Naive thymus-derived CD4-positive, alpha-beta T cell (primary cell): ENCODE data around the gene FGFR2. TPM values are rescaled to one million over a fixed set of nuclear protein-coding genes. Genes with fewer than 3 reads are reported as not detected.

Source experiments
- ATAC-seq: fragments of 150-1000 bp; cut with Tn5 transposase; 2 replicates; pipeline ENCODE4 v1.10.0; 2021; ENCODE audit warnings: mild to moderate bottlenecking, moderate library complexity
- CTCF ChIA-PET: fragments of 350-600 bp; sonication (Branson Sonifier 250); formaldehyde crosslinking; loops from one replicate; lab custom pipeline; 2021; ENCODE audit warnings: antibody characterized with exemption; lab: Charles Lee
- POLR2A ChIA-PET: fragments of 350-600 bp; sonication (Branson Sonifier 250); formaldehyde crosslinking; loops from one replicate; lab custom pipeline; 2021; ENCODE audit warnings: antibody characterized with exemption, inconsistent platforms; lab: Charles Lee
- DNase-seq, 9 donors: peaks; one replicate each; pipeline versions ENCODE4 v3.0.0 to v3.0.0-alpha.2; 2020 to 2022; ENCODE audit warnings: mixed read lengths in 1 of 9
- H3K27ac ChIP-seq: one replicate; pipeline ENCODE4 v1.7.0; 2013; ENCODE audit warnings: mild to moderate bottlenecking, low read depth, low read length, moderate library complexity
- H3K27me3 ChIP-seq, 2 donors: one replicate each; pipeline ENCODE4 v1.7.0; 2013; ENCODE audit warnings: low read length in 2 of 2, mild to moderate bottlenecking in 2 of 2, moderate library complexity in 2 of 2; ENCODE audit not compliant: control insufficient read depth in 2 of 2, insufficient read depth in 2 of 2
- H3K36me3 ChIP-seq, 3 experiments: 1 replicate in 2 of 3; 2 replicates in 1 of 3; pipeline ENCODE4 v1.7.0; 2013; ENCODE audit warnings: low read length in 3 of 3, mild to moderate bottlenecking in 3 of 3, moderate library complexity in 1 of 3; ENCODE audit not compliant: insufficient read depth in 3 of 3, control insufficient read depth in 2 of 3
- H3K4me1 ChIP-seq, 2 donors: one replicate each; pipeline ENCODE4 v1.7.0; 2013; ENCODE audit warnings: low read length in 2 of 2, mild to moderate bottlenecking in 2 of 2, moderate library complexity in 1 of 2; ENCODE audit not compliant: control insufficient read depth in 2 of 2, insufficient read depth in 2 of 2
- H3K4me3 ChIP-seq: 2 replicates; pipeline ENCODE4 v1.7.0; 2013; ENCODE audit warnings: mild to moderate bottlenecking, low read length
- H3K9me3 ChIP-seq, 3 experiments: 1 replicate in 2 of 3; 2 replicates in 1 of 3; pipeline ENCODE4 v1.7.0; 2013; ENCODE audit warnings: low read length in 3 of 3; ENCODE audit not compliant: control insufficient read depth in 2 of 3
- H3K27ac Mint-ChIP-seq, 9 donors: one replicate each; pipeline ENCODE4 v1.8.0; 2020 to 2022; ENCODE audit warnings: mixed read lengths in 9 of 9, mild to moderate bottlenecking in 8 of 9, moderate library complexity in 5 of 9, inconsistent platforms in 2 of 9
- H3K27me3 Mint-ChIP-seq, 5 donors: one replicate each; pipeline ENCODE4 v1.8.0; 2021 to 2022; ENCODE audit warnings: mixed read lengths in 5 of 5, mild to moderate bottlenecking in 1 of 5
- H3K36me3 Mint-ChIP-seq, 5 donors: one replicate each; pipeline ENCODE4 v1.8.0; 2020 to 2022; ENCODE audit warnings: mixed read lengths in 5 of 5, mild to moderate bottlenecking in 3 of 5, inconsistent platforms in 1 of 5
- H3K4me1 Mint-ChIP-seq, 7 donors: one replicate each; pipeline ENCODE4 v1.8.0; 2020 to 2022; ENCODE audit warnings: mixed read lengths in 7 of 7, mild to moderate bottlenecking in 3 of 7, inconsistent platforms in 1 of 7
- H3K4me3 Mint-ChIP-seq, 10 donors: one replicate each; pipeline ENCODE4 v1.8.0; 2020 to 2022; ENCODE audit warnings: mild to moderate bottlenecking in 10 of 10, mixed read lengths in 10 of 10, moderate library complexity in 6 of 10, inconsistent platforms in 2 of 10
- H3K9me3 Mint-ChIP-seq, 11 donors: one replicate each; pipeline ENCODE4 v1.8.0; 2020 to 2022; ENCODE audit warnings: mixed read lengths in 11 of 11, mild to moderate bottlenecking in 4 of 11, inconsistent platforms in 1 of 11, moderate library complexity in 1 of 11
- intact Hi-C, 2 donors: fragments of 100-400 bp; cut with micrococcal nuclease; formaldehyde crosslinking; loops; one replicate each; pipeline ENCODE4 v1.15.1; 2023
- polyA plus RNA-seq, 2 donors: library from polyadenylated mRNA; unstranded; fragments of 300-500 nt; fragmentation: Illumina TruSeq; gene quantifications; one replicate each; pipeline ENCODE4 v1.2.3, GENCODE V29; 2021
- total RNA-seq, 6 experiments: library from RNA in 5 of 6; stranded (reverse) in 5 of 6; gene quantifications; 1 replicate in 5 of 6; 2 replicates in 1 of 6; pipeline ENCODE4 v1.2.3 and lab custom pipeline; 2021 to 2026

FGFR2 gene
- total and polyA plus RNA-seq, 7 experiments from 2014 or later = 0.88 to 1.2 TPM; not detected in 5

DNA sequence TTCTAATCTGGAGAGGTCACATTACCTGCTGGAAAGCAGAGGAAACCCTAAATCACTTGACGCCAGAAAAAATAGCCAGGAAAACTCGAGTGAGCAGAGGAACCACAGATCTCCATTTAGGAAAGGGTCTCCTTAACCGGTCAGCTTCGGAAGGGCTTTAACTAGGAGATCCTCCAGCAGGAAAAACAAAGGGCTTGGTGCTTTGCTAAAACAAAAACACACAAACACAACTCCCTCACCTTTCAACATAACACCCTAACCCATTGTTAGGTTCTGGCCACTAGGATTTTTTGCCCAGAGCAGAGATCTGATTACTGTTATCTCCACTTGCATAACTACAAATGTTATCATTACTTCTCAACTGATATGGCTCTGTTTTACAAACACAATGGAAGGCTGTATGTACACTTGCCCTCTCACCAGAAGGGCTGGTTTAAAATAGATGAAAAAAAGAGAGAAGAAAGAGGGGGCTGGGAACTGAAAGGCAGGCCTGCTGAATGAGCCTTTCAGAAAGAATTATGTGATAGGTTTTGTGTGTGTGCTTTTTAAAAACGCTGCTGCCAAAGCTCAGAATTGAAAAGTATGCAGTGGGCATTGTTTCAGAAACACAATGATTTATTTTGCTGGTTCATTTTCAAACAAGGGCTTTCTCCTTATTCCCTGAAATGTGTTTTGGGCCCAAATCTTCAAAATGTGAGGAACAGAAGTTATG is 161.5 kb downstream of the FGFR2 start:
- ChIA-PET CTCF (no interaction called here), POLR2A (no interaction called here)
- no peak overlapping the region for H3K4me3 ChIP-seq
- DNase-seq (no peak), ATAC-seq (no peak)
- intact Hi-C loops = no loop called here
- no peaks in the 10 kb centered on the region for H3K4me1 ChIP-seq
- Mint-ChIP-seq H3K36me3 (no peaks in the 10 kb centered on the region), H3K9me3 (peaks cover 0 to 4% (median 0%) of the 10 kb centered on the region in 11 donors), H3K4me3 (no peak overlapping the region), H3K27ac (no peak overlapping the region), H3K4me1 (peaks cover 0 to 1% (median 0%) of the 10 kb centered on the region in 7 donors), H3K27me3 (peaks cover 0 to 12% (median 5%) of the 10 kb centered on the region in 5 donors)
- H3K27ac ChIP-seq = no peak overlapping the region
- H3K27me3 ChIP-seq = no peaks in the 10 kb centered on the region
- no peaks in the 10 kb centered on the region for H3K36me3 ChIP-seq
- no peaks in the 10 kb centered on the region for H3K9me3 ChIP-seq

DNA sequence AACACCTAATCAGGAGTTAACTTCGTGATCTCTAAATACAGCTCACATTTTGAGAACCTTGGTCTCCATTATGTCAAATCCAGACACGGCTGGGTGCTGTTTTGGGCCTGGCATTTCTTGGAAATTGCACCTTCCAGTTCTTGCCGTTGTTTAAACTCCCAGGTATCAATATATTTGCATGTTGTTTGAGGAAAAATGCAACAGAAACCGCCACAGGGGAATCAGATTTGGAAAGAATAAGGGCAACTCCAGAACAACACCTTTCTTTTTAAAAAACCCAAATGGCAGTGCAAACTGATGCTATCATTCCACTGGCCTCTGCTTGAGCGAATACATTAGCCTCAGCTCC is 162.0 kb downstream of the FGFR2 start:
- Mint-ChIP-seq H3K27me3 (peaks cover 0 to 15% (median 5%) of the 10 kb centered on the region in 5 donors), H3K27ac (no peak overlapping the region), H3K4me3 (no peak overlapping the region), H3K9me3 (peaks cover 0 to 4% (median 0%) of the 10 kb centered on the region in 11 donors), H3K36me3 (no peaks in the 10 kb centered on the region), H3K4me1 (peaks cover 0 to 1% (median 0%) of the 10 kb centered on the region in 7 donors)
- CTCF ChIA-PET = no interaction called here
- POLR2A ChIA-PET = no interaction called here
- H3K4me1 ChIP-seq = no peaks in the 10 kb centered on the region
- H3K4me3 ChIP-seq = no peak overlapping the region
- no peaks in the 10 kb centered on the region for H3K27me3 ChIP-seq
- no peak overlapping the region for H3K27ac ChIP-seq
- H3K9me3 ChIP-seq = no peaks in the 10 kb centered on the region
- ATAC-seq (no peak), DNase-seq (no peak)
- no peaks in the 10 kb centered on the region for H3K36me3 ChIP-seq
- intact Hi-C loops = no loop called here

DNA sequence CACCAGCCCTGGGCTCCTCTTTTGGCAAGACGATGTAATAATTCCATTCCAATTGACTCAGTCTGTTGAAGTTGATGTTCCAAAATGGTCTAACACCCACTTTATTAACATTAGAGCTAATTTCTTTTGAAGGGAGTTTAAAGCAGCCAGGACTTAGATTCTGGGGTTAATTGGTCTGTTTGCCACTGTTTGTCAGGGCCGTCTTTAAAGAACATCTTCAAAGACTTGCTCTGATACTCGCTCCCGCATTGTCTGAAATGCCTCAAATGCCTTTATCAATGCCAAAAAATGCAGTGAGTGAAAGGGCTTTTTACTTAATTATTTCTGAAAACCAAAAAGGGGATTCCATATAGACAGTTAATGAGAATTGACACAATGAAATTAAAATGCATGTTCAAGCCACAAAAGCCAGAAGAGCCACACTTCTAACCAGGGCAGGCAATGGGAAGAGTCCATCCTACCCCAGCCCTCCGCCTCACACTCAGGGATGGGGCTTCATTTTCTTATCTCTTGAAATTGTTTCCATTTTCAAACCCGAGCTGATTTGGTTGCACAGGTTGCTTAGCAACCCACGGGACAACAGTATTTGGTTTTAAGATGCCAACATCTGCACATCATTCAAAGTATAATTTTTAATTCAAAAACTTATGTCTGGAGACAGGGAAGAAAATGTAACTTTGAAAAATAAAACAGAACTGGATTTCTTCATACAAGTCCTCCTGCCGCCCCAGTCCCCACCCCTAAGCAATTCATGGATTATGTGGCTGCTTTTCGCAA is 163.0 kb downstream of the FGFR2 start:
- Mint-ChIP-seq H3K4me3 (no peak overlapping the region), H3K27ac (no peak overlapping the region), H3K9me3 (peaks cover 0 to 8% (median 0%) of the 10 kb centered on the region in 11 donors), H3K27me3 (peaks cover 0 to 24% (median 5%) of the 10 kb centered on the region in 5 donors), H3K36me3 (no peaks in the 10 kb centered on the region), H3K4me1 (peaks cover 0 to 1% (median 0%) of the 10 kb centered on the region in 7 donors)
- no peak for DNase-seq
- POLR2A ChIA-PET = no interaction called here
- CTCF ChIA-PET = no interaction called here
- no peaks in the 10 kb centered on the region for H3K36me3 ChIP-seq
- no peaks in the 10 kb centered on the region for H3K9me3 ChIP-seq
- intact Hi-C loops = no loop called here
- H3K27me3 ChIP-seq = no peaks in the 10 kb centered on the region
- no peak overlapping the region for H3K4me3 ChIP-seq
- no peaks in the 10 kb centered on the region for H3K4me1 ChIP-seq
- no peak for ATAC-seq
- no peak overlapping the region for H3K27ac ChIP-seq

DNA sequence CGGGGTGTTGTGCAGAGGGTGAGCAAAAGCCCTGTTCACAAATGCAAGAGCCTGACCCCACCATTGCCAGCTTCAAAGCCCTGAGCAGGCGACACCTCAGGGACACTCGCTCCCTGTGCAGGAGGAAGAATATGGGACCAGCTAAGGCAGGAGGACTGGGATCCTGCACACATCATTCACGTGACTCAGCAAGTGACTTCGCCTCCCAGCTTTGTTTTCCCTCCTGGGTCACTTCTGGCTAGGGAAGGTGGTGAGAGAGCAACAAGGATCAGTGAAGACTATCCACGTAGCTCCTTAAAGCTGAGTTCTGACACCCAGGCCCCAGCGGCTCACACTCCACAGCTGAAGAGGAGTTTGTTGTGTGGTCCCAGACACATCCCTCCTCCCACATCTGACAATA is 164.3 kb downstream of the FGFR2 start:
- Histone ChIP-seq H3K4me1 (no peaks in the 10 kb centered on the region), H3K9me3 (no peaks in the 10 kb centered on the region), H3K27me3 (no peaks in the 10 kb centered on the region), H3K36me3 (no peaks in the 10 kb centered on the region), H3K27ac (no peak overlapping the region), H3K4me3 (no peak overlapping the region)
- Mint-ChIP-seq H3K27ac (no peak overlapping the region), H3K27me3 (peaks cover 0 to 24% (median 5%) of the 10 kb centered on the region in 5 donors), H3K4me3 (no peak overlapping the region), H3K36me3 (no peaks in the 10 kb centered on the region), H3K4me1 (peaks cover 0 to 1% (median 0%) of the 10 kb centered on the region in 7 donors), H3K9me3 (peaks cover 0 to 8% (median 0%) of the 10 kb centered on the region in 11 donors)
- no peak for ATAC-seq
- DNase-seq = no peak
- POLR2A ChIA-PET = no interaction called here
- CTCF ChIA-PET = no interaction called here
- intact Hi-C loops = no loop called here

DNA sequence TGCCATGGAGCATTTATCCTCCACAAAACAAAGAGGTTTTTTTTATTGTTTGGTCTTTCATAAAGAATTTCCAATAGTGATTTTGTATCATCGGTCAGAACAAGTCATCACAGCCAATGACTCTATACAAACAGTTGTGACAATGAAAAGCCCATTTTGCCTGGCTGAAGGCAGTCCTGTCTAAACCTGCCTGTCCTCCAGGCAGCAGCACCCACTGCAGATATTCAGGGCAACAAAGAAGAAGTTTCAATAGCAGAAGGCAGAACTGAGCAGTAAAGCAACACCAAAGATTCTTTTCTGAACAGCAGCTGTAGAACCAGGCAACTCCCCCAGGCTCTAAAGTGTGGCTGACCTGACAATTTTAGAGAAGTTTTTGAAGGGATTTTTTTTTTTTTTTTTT is 169.4 kb downstream of the FGFR2 start:
- POLR2A ChIA-PET = interaction anchor here (0.6 kb wide), 1 partner anchor 90 kb away, joined by 3 read pairs; no protein-coding TSS in a partner anchor

More for the DNA sequence above, 169.4 kb downstream of the FGFR2 start:
- CTCF ChIA-PET = no interaction called here
- peaks cover 0 to 12% (median 4%) of the 10 kb centered on the region in 5 donors for H3K27me3 Mint-ChIP-seq
- intact Hi-C loops = no loop called here
- ATAC-seq (no peak), DNase-seq (no peak)
- Histone ChIP-seq H3K9me3 (no peaks in the 10 kb centered on the region), H3K36me3 (no peaks in the 10 kb centered on the region), H3K27me3 (no peaks in the 10 kb centered on the region), H3K4me1 (no peaks in the 10 kb centered on the region), H3K27ac (no peak overlapping the region), H3K4me3 (no peak overlapping the region)
- H3K4me3 Mint-ChIP-seq = no peak overlapping the region
- no peaks in the 10 kb centered on the region for H3K36me3 Mint-ChIP-seq
- H3K4me1 Mint-ChIP-seq = no peaks in the 10 kb centered on the region
- H3K27ac Mint-ChIP-seq = no peak overlapping the region
- H3K9me3 Mint-ChIP-seq = peaks cover 0 to 7% (median 0%) of the 10 kb centered on the region in 11 donors
